Heart right ventricle (tissue), 16 donors: ENCODE results near the gene YAE1. TPM values are rescaled to one million over a fixed set of nuclear protein-coding genes. Genes with fewer than 3 reads are reported as not detected.

Experiments used
- ATAC-seq, 8 donors: fragments of 200-7000 bp; cut with Tn5 transposase; one replicate each; pipeline ENCODE4 v1.9.1; 2020; ENCODE audit warnings: mild to moderate bottlenecking in 8 of 8, moderate library complexity in 8 of 8, moderate number of reproducible peaks in 1 of 8
- DNase-seq, 2 donors: peaks; one replicate each; pipeline ENCODE4 v3.0.0-alpha.2; 2020
- H3K27ac ChIP-seq, 10 donors: fragments of 200-600 bp; sonication (generic) in 2 of 10; one replicate each; pipeline versions ENCODE4 v1.5.0 to v1.8.0; 2020 to 2022; ENCODE audit warnings: mild to moderate bottlenecking in 3 of 10
- H3K27me3 ChIP-seq, 7 donors: fragments of 200-600 bp; one replicate each; pipeline ENCODE4 v1.8.0; 2021 to 2022; ENCODE audit warnings: mild to moderate bottlenecking in 2 of 7
- H3K36me3 ChIP-seq, 9 donors: fragments of 200-600 bp; sonication (generic) in 1 of 9; one replicate each; pipeline versions ENCODE4 v1.5.0 to v1.8.0; 2020 to 2022; ENCODE audit warnings: mild to moderate bottlenecking in 2 of 9
- H3K4me1 ChIP-seq, 9 donors: fragments of 200-600 bp; sonication (generic) in 1 of 9; one replicate each; pipeline versions ENCODE4 v1.5.0 to v1.8.0; 2020 to 2022; ENCODE audit warnings: mild to moderate bottlenecking in 4 of 9
- H3K4me3 ChIP-seq, 10 donors: fragments of 200-600 bp; sonication (generic) in 2 of 10; one replicate each; pipeline versions ENCODE4 v1.5.0 to v1.8.0; 2020 to 2022; ENCODE audit warnings: mild to moderate bottlenecking in 7 of 10, moderate library complexity in 2 of 10
- H3K9me3 ChIP-seq, 11 donors: fragments of 200-600 bp in 10 of 11; sonication (generic) in 2 of 11; one replicate each; pipeline versions ENCODE4 v1.5.0 to v1.8.0; 2013 to 2022; ENCODE audit warnings: mild to moderate bottlenecking in 2 of 11, control low read depth in 1 of 11, moderate library complexity in 1 of 11
- WGBS, 2 donors: extraction: QIAGEN DNeasy Blood & Tissue Kit; methylation state at CpG; one replicate each; pipeline ENCODE4 v1.1.7; 2013; ENCODE audit warnings: inconsistent platforms in 1 of 2; 5-methylcytosine and 5-hydroxymethylcytosine counted together
- intact Hi-C, 10 donors: fragments of 100-400 bp; cut with DNase I; formaldehyde crosslinking; loops; one replicate each; pipeline versions ENCODE4 v1.11.1 to v1.14.2; 2022
- polyA plus RNA-seq, 2 donors: library from polyadenylated mRNA; stranded (reverse); fragments of 200-250 nt; gene quantifications; one replicate each; pipeline ENCODE4 v1.2.3, GENCODE V29; 2013
- total RNA-seq, 10 donors: library from RNA; stranded (reverse); fragmentation: NEBNext Ultra II Directional in 3 of 10; extraction: Animal tissue kit (Norgen Biotek cat#: 25700) in 3 of 10; gene quantifications; one replicate each; pipeline versions ENCODE4 v1.2.1 to v1.2.4, GENCODE V29; 2021 to 2023
- TF ChIP-seq, protein P1 (sequence below), 9 donors: fragments of 200-600 bp; sonication (generic) in 2 of 9; IDR thresholded peaks; one replicate each; pipeline versions ENCODE4 v1.5.0 to v1.8.0; 2021 to 2022; ENCODE audit warnings: antibody characterized with exemption in 9 of 9, mild to moderate bottlenecking in 5 of 9, moderate library complexity in 1 of 9
- donor health status: Arrhythmogenic right ventricular cardiomyopathy.
- donor health status: ischemic (EF 13 %, LVEDD 7.1; RV severe dilation, severe dysfunction).
- donor health status: healthy with polysubstance abuse.
- donor health status: DM: no; HTN: yes; CAD: no.
- donor health status: DM: no; HTN: no; CAD: no.
- donor health status: ischemic (EF 25% LVEDD 6.9; RV normal size, moderate dysfunction).
- donor health status: ischemic (EF 25% LVEDD 5.7; RV mildly dilated, moderate dysfunction).
- donor health status: healthy.
- donor health status: DM: yes; HTN: yes; CAD: no.
- donor health status: Ischemic cardiomyopathy.
- donor health status: ischemic (EF 35%, LVEDD 5.7; RV mildly dilated, moderate dysfunction).
- donor health status: nonischemic (EF 11% LVEDD 7.7; RV severe dilation, severe dysfunction).
- donor health status: DM: yes; HTN: yes; CAD: no.
- donor health status: PGD.
- donor health status: ischemic (EF 29% LVEDD 5.4; RV normal size, mild dysfunction).
- donor health status: nonischemic (EF 23%, LVEDD 6.1; RV moderate dilation, normal function).

YAE1 gene
- total and polyA plus RNA-seq, 12 donors = 10.8 to 34.3 (median 16.0) TPM

DNA sequence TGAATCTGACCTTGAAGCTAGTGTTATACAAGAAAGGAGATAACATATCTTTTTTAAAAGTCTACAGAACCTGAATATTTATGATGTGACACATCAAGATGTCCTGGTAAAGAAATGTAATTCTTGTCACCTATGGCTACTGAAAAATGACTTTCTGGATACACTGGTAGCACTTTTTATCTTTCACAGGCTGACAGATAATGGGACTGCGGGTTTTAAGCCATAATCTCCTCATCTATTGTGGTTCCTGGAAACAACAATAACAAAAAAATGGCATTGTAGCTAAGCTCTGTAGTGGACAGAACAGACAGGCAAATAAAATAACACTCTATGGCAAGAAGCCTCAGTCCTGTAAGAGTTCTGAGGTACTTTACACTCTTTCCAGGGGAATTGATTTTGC lies 31.6 kb upstream of the YAE1 start:
- intact Hi-C loops = no loop called here
- TF ChIP-seq, protein P1, sequence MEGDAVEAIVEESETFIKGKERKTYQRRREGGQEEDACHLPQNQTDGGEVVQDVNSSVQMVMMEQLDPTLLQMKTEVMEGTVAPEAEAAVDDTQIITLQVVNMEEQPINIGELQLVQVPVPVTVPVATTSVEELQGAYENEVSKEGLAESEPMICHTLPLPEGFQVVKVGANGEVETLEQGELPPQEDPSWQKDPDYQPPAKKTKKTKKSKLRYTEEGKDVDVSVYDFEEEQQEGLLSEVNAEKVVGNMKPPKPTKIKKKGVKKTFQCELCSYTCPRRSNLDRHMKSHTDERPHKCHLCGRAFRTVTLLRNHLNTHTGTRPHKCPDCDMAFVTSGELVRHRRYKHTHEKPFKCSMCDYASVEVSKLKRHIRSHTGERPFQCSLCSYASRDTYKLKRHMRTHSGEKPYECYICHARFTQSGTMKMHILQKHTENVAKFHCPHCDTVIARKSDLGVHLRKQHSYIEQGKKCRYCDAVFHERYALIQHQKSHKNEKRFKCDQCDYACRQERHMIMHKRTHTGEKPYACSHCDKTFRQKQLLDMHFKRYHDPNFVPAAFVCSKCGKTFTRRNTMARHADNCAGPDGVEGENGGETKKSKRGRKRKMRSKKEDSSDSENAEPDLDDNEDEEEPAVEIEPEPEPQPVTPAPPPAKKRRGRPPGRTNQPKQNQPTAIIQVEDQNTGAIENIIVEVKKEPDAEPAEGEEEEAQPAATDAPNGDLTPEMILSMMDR (IDR thresholded peaks at IDR 0.05) = no peak
- Histone ChIP-seq H3K36me3 (no peaks in the 10 kb centered on the region), H3K4me3 (no peak overlapping the region), H3K27ac (no peak overlapping the region), H3K27me3 (peaks cover 0 to 17% (median 0%) of the 10 kb centered on the region in 7 donors), H3K9me3 (no peaks in the 10 kb centered on the region), H3K4me1 (no peaks in the 10 kb centered on the region)
- WGBS, 2 donors = 56 to 69% methylated on average over 1 of the region's 1 CpG
- ATAC-seq (no peak), DNase-seq (no peak)

DNA sequence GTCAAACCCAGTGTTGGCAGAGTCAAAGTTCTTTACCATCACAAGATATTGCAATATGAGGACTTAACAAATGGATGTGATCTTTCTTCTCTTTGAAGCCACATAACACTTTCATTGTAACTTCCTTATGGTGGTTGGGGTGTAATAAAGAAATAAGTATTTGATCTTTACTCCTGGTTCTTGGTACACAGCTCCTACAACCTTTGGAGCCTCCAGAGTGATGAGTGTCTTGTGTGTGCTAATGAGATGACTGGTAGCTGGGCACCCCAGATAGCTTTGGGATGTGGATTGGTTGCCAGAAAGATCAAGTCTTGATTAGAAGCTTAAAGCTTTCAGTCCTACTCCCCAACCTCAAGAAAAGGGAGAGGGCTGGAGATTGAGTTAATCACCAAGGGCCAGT lies 31.1 kb upstream of the YAE1 start:
- intact Hi-C loops = no loop called here
- DNase-seq = no peak
- no peak for ATAC-seq
- Histone ChIP-seq H3K9me3 (no peaks in the 10 kb centered on the region), H3K36me3 (no peaks in the 10 kb centered on the region), H3K27ac (no peak overlapping the region), H3K27me3 (peaks cover 0 to 17% (median 0%) of the 10 kb centered on the region in 7 donors), H3K4me1 (no peaks in the 10 kb centered on the region), H3K4me3 (no peak overlapping the region)
- TF ChIP-seq, protein P1 (IDR thresholded peaks at IDR 0.05) = no peak

DNA sequence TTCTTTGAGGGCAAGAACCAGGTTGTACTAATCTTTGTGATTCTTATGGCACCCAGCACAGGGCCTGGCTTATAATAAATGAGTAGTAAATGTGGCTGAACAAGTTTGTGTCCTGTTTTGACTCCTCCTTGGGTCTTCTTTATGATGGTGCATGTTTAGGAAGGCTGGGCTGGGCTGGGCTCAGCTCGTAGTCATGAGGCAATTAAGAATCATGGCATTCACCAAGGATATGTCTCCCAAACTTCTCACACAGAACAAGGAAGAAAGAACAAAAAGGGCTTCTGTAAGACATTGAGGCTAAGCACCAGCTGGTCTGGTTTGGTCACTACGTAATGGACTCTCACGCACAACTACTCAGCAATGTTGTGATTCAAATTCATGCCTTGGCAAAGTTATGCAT lies 30.5 kb upstream of the YAE1 start:
- intact Hi-C loops = no loop called here
- WGBS, 2 donors = 85 to 90% methylated on average over 3 of the region's 3 CpGs
- H3K4me1 ChIP-seq = no peaks in the 10 kb centered on the region

DNA sequence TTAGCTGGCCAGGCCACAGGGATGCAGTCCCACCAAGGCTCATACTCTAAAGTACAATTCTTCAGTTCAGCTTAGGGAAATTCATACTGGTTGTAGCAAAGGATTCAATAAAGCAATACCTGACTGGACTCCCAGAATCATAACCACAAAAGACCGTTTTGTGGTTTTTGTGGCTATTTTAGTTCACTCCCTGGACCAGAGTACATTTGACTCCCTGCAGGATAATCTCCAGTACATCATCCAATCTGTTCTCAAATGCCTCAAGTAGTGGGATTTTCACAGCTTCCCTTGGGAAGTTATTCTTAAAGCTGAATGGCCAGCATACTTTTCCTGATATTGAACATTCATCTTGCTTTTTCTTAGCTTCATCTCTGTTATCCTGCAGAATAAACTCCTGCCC lies 29.3 kb upstream of the YAE1 start:
- H3K27me3 ChIP-seq = peaks cover 0 to 17% (median 0%) of the 10 kb centered on the region in 7 donors
- H3K27ac ChIP-seq = no peak overlapping the region
- TF ChIP-seq, protein P1 (IDR thresholded peaks at IDR 0.05) = no peak
- no peaks in the 10 kb centered on the region for H3K9me3 ChIP-seq
- no peaks in the 10 kb centered on the region for H3K36me3 ChIP-seq
- no peak overlapping the region for H3K4me3 ChIP-seq
- no peaks in the 10 kb centered on the region for H3K4me1 ChIP-seq
- 43 to 52% methylated on average over 1 of the region's 1 CpG for WGBS, 2 donors
- intact Hi-C loops = no loop called here
- ATAC-seq (no peak), DNase-seq (no peak)

More for the DNA sequence above, 30.5 kb upstream of the YAE1 start:
- ATAC-seq = no peak
- H3K27me3 ChIP-seq = peaks cover 0 to 17% (median 0%) of the 10 kb centered on the region in 7 donors
- TF ChIP-seq, protein P1 (IDR thresholded peaks at IDR 0.05) = no peak
- H3K4me3 ChIP-seq = no peak overlapping the region
- no peaks in the 10 kb centered on the region for H3K9me3 ChIP-seq
- no peaks in the 10 kb centered on the region for H3K36me3 ChIP-seq
- no peak for DNase-seq
- no peak overlapping the region for H3K27ac ChIP-seq
